ENCODE results near the gene LCN6.

LCN6 gene

GRCh38 chr9:136743639-136744211 is 4.6 kb downstream of the LCN6 start:
- no peak for DNase-seq (ENCODE audit: low read depth)

DNA sequence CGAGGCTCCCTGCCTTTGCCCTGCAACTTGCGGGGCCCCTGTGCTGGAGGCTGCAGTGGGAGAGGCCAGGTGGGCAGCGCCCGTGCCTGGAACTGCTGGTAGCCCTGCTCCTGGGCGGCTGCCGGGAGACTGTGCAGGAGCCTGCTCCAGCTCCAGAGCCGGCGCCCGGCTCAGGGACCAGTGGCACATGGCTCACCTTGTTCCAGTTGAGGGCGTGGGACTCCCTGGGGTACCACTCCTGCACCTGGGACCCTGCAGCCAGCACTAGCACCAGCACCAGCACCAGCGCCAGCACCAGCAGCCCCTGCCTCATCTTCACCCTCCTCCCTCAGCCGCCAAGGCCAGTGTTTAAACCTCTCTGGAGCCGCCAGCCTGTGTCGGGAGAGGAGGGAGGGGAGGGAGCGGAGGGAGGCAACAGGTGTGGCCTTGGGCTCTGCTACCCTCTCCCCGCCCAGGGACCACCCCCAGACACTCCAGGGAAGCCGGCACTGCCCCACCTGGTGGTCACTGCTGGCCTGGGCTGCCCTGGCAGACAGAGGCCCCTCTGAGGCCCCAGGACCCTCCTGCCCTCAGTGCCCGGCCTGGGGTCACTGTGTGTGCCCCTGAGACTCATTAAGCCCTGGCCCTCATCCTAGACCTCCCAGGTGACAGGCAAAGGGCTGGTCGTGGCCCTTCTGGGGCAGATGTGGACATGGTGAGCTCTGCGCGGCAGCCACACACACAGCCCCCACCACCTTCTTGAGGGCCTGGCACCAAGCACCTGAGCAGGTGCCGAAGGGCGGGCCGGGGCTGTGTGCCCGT is 5.5 kb downstream of the LCN6 start, which contains the start of gene LCN10:
Gene LCN10, minus strand, starts transcription at position 350 of the 801 bp plus-strand sequence. Its CDS starts 37 bp downstream, at position 313.
- no peak for DNase-seq (ENCODE audit: low read depth)

DNA sequence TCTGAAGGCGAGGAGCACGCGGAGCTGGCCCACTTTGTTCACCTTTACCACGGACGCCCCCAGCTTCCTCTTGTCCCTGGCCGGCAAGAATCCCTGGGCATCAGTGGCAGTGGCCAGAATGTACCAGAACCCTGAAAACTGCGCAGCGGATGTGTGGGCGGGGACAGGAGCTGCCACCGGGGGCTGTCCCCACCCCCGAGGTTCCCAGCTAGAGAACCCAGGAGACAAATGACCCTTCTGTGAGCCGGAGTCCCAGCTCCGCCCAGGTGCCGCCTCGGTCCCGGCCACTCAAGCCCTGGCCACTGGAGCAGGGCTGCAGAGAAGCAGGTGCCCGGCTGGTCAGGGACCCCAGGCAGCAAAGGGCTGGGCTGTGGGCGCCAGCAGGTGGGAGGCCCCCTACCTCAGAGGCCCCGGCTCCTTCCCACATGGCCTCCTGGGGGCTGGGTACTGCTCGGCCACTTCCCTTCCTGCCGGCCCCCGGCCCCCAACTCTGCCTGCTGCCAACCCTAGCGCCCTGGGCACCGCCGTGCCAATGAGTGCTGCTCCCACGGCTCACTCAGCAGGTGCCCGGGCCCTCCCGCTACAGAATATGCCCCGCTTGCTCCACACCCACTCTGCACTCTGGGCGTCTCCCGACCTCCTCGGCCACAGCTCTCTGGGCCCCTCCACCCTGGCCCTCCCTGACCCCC is 6.3 kb downstream of the LCN6 start:
- no peak for DNase-seq (ENCODE audit: low read depth)

DNA sequence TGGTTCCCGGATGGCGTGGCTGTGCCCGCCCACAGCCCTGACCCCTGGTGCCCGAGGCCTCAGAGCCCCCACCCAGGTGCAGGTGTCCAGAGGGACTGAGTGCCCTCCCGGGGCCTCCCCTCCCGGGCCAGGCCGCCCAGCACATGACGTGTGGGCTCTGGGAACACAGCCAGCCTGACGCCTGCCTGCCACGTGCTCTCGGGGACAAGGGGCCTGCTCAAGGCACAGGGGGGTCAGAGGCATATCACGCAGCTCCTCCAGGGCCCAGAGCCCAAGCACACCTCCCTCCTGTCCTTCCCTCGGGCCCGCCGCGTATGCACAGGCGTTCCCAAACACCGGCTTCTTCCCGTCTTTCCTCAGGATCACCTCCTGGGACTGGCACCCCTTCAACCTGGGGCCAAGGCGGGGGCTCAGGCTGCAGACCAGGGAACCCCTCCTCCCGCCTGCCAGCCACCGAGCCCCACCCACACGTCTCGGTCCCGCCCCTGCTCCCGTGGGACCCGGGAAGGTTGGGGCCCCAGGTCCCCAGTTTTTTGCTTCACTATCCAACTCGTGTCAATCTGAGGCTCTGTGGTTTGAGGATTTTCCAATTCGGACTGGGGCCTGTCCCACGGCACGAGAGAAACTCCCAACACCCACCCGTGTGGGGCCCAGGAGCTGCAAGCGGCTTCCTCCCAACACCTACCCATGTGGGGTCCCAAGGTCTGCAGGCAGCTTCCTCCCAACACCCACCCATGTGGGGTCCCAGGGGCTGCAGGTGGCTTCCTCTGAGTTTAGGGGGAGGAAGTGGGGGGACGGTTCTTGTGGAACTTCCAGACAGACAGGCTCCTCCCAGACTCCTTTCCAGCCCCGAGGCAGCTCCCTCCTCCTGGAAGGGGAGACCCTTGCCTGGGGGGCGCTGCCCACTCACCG is 7.1 kb downstream of the LCN6 start:
- no peak for DNase-seq (ENCODE audit: low read depth)

DNA sequence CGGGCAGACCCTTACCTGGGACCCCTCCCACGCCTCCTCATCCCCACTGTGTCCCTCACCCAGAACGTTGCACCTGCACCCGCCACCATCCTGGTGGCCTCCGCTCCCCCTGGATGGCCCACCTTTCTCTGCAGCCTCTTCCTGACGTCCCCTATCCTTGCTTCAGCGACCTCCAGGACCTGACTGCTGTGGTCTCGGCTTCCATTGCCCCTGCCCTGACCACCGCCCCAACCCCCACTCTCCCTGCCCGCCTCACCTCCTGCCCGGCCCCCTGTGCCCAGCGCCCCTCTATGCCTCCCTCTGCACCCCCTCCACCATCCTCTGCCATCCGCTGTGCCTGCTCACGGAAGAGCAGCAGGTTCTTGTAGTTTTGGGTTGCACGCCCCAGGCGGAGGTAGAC is 7.8 kb downstream of the LCN6 start:
- no peak for DNase-seq (ENCODE audit: low read depth)

DNA sequence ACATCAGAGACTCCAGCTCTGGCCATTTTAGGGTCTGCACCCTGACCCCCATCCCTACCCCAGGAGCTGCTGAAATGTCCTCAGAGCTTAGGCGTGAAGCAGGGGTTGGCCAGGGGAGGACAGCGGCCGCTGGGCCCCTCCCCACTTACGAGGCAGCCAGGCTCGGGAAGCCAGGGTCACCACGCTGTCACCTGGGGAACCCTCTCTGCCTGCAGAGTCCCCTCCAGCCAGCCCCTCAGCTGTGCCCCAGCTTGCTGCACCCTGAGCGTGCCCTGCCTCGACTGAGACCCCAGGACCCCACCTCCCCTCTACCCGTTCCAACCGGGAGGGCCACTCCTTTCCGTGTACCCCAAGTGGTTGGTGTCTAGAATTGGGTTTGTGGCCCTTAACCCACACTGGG is 8.3 kb downstream of the LCN6 start:
- no peak for DNase-seq (ENCODE audit: low read depth)

GRCh38 chr9:136739509-136739908 is 8.8 kb downstream of the LCN6 start:
- DNase-seq (ENCODE audit: low read depth): no peak

DNA sequence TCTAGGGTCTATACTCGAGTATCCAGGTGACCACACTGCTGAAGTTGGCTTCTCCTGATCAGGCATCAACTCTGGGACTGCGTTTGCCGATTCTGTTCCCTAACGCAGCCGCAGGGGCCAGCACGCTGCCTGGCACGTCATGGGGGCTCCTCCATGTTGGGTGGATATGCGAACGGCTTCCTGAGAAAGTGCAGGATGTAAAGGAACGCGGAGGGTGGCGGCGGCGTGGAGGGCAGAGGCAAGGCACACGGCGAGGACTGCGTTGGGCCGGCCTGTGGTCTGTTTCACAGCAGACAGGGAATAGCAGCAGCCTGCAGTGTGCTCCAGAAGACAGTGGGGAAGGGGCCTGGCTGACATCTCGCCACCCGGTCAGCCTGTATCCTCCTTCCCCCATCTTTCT is 9.4 kb downstream of the LCN6 start:
- DNase-seq (ENCODE audit: low read depth): no peak

- DNase-seq (ENCODE audit: low read depth): no peak
Observed at GRCh38 chr9:136735812-136736480, 12.4 kb downstream of the LCN6 start.

- DNase-seq (ENCODE audit: low read depth): no peak
Observed at GRCh38 chr9:136734837-136735496, 13.4 kb downstream of the LCN6 start.

DNA sequence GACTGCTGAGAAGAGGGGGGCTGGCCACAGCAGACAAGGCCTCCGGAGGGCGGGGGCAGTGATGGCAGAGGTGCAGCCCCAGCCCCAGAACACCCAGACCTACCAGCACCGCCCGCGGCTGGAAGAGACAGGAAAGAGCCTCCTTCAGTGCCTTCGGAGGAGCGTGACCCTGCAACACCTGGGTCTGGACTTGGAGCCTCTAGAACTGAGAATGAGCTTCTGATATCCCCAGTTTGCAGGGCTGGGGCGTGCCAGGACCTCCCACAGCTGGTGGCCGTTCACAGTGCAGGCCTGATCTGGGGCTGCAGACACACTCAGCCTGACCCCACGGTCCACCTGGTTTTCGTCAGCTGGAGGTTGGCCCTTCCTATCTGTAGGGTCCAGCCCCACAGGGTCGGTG is 14.7 kb downstream of the LCN6 start:
- DNase-seq (ENCODE audit: low read depth): no peak

- DNase-seq (ENCODE audit: low read depth): no peak
Observed at GRCh38 chr9:136732444-136733178, 15.7 kb downstream of the LCN6 start.

- DNase-seq (ENCODE audit: low read depth): no peak
Observed at GRCh38 chr9:136729926-136730325, 18.4 kb downstream of the LCN6 start.

DNA sequence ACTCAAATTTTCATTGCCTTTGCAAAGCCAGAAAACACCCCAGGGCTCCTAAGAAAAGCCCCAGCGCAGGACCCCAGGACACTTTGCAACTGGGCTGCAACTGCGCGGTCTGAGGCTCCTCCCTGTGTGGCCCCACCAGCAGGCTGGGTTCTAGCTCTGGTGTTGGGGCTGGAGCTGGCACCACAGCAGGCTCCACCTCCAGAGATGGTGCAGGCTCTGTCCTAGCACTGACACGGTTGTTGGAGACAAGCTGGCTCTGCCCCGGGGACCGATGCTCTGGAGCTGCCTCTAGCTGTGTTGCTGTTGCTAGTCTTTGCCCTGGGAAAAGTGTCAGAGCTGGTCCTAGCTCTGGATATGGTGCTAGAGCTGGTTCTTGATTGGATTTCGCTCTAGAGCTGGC is 19.2 kb downstream of the LCN6 start:
- peak; percentile 29 for DNase-seq (ENCODE audit: low read depth)

GRCh38 chr9:136728548-136729123 is 19.7 kb downstream of the LCN6 start:
- peak; percentile 37 for DNase-seq (ENCODE audit: low read depth)

- DNase-seq (ENCODE audit: low read depth): peak; percentile 92
Observed at GRCh38 chr9:136728080-136728547, 20.2 kb downstream of the LCN6 start.

GRCh38 chr9:136726631-136727191 is 21.6 kb downstream of the LCN6 start:
- DNase-seq (ENCODE audit: low read depth): peak; percentile 53

DNA sequence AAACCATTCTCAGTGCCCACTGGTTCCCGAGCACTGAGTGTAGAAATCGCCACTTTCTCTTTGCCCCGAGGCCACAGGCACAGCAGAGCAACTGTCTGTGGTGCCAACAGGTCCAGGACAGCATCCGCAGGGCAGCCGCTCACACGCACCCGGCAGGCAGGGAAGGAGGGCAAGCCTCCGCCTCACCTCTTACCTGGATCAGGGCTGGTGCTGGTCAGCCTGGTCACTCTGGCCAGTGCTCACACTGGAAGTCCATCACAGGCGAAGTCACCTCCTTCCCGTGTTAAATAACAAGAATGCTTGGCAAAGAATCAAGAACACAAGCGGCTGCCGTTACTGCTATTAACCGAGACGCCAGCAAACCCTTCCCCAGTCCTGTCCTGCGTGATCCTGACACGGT is 22.2 kb downstream of the LCN6 start:
- no peak for DNase-seq (ENCODE audit: low read depth)

- peak; percentile 47 for DNase-seq (ENCODE audit: low read depth)
Observed at GRCh38 chr9:136725612-136726011, 22.7 kb downstream of the LCN6 start.

Measured in fibroblast of gingiva (primary cell).